Heart left ventricle (tissue), 16 donors: Measurements from ENCODE around the gene C1S. TPM values are rescaled to one million over a fixed set of nuclear protein-coding genes. Genes with fewer than 3 reads are reported as not detected.

Experiments
- ATAC-seq, 4 donors: fragments of 200-7000 bp; cut with Tn5 transposase; one replicate each; pipeline ENCODE4 v1.9.1; 2020 to 2022; ENCODE audit warnings: moderate library complexity in 4 of 4, mild to moderate bottlenecking in 3 of 4, moderate number of reproducible peaks in 1 of 4
- DNase-seq, 5 donors: peaks; one replicate each; pipeline ENCODE4 v3.0.0-alpha.2; 2020
- H3K27ac ChIP-seq, 12 donors: fragments of 200-600 bp; sonication (generic) in 4 of 12; one replicate each; pipeline versions ENCODE4 v1.5.0 to v1.8.0; 2016 to 2022; ENCODE audit warnings: mild to moderate bottlenecking in 2 of 12
- H3K27me3 ChIP-seq, 9 donors: fragments of 200-600 bp; sonication (generic) in 2 of 9; one replicate each; pipeline versions ENCODE4 v1.5.1 to v1.8.0; 2016 to 2022; ENCODE audit warnings: mild to moderate bottlenecking in 3 of 9
- H3K36me3 ChIP-seq, 9 donors: fragments of 200-600 bp; sonication (generic) in 2 of 9; one replicate each; pipeline versions ENCODE4 v1.5.0 to v1.8.0; 2018 to 2022; ENCODE audit warnings: mild to moderate bottlenecking in 2 of 9
- H3K4me1 ChIP-seq, 12 donors: fragments of 200-600 bp; sonication (generic) in 4 of 12; one replicate each; pipeline versions ENCODE4 v1.5.0 to v1.8.0; 2016 to 2022; ENCODE audit warnings: mild to moderate bottlenecking in 3 of 12
- H3K4me3 ChIP-seq, 12 donors: fragments of 200-600 bp; sonication (generic) in 4 of 12; one replicate each; pipeline versions ENCODE4 v1.5.0 to v1.8.0; 2017 to 2022; ENCODE audit warnings: mild to moderate bottlenecking in 9 of 12, moderate library complexity in 4 of 12
- H3K9me3 ChIP-seq, 12 donors: fragments of 200-600 bp; sonication (generic) in 4 of 12; one replicate each; pipeline versions ENCODE4 v1.5.0 to v1.8.0; 2016 to 2022; ENCODE audit warnings: mild to moderate bottlenecking in 1 of 12
- CTCF ChIP-seq, 12 donors: fragments of 200-600 bp; sonication (generic) in 4 of 12; IDR thresholded peaks; one replicate each; pipeline versions ENCODE4 v1.5.0 to v1.8.0; 2018 to 2022; ENCODE audit warnings: antibody characterized with exemption in 12 of 12, mild to moderate bottlenecking in 5 of 12
- POLR2A ChIP-seq, 2 donors: fragments of 450-650 bp; IDR thresholded peaks; one replicate each; pipeline ENCODE4 v1.6.1; 2017; ENCODE audit warnings: antibody characterized with exemption in 2 of 2, mild to moderate bottlenecking in 2 of 2, moderate library complexity in 2 of 2
- WGBS, 4 donors: extraction: QIAGEN DNeasy Blood & Tissue Kit in 2 of 4; methylation state at CpG; one replicate each; pipeline versions ENCODE4 v1.1.5 to v1.1.7; 2013 to 2018; 5-methylcytosine and 5-hydroxymethylcytosine counted together
- intact Hi-C, 10 donors: fragments of 100-400 bp; cut with DNase I; formaldehyde crosslinking; loops; one replicate each; pipeline versions ENCODE4 v1.11.1 to v1.14.2; 2022
- polyA plus RNA-seq, 2 donors: library from polyadenylated mRNA; stranded (reverse); fragments of 200-250 nt; gene quantifications; one replicate each; pipeline ENCODE4 v1.2.3, GENCODE V29; 2013
- total RNA-seq, 9 donors: library from RNA; depleted of rRNA in 2 of 9; stranded (reverse); fragments of >200 nt in 2 of 9; fragmentation: NEBNext Ultra II Directional in 3 of 9; extraction: Animal tissue kit (Norgen Biotek cat#: 25700) in 3 of 9; gene quantifications; one replicate each; pipeline versions ENCODE4 v1.1.0 to v1.2.4, GENCODE V29; 2016 to 2023
- donor health status: ischemic (EF 13 %, LVEDD 7.1; RV severe dilation, severe dysfunction).
- donor health status: healthy with polysubstance abuse.
- donor health status: DM: no; HTN: yes; CAD: no.
- donor health status: DM: no; HTN: no; CAD: no.
- donor health status: ischemic (EF 25% LVEDD 6.9; RV normal size, moderate dysfunction).
- donor health status: ischemic (EF 25% LVEDD 5.7; RV mildly dilated, moderate dysfunction).
- donor health status: healthy.
- donor health status: DM: yes; HTN: yes; CAD: no.
- donor health status: ischemic (EF 35%, LVEDD 5.7; RV mildly dilated, moderate dysfunction).
- donor health status: nonischemic (EF 11% LVEDD 7.7; RV severe dilation, severe dysfunction).
- donor health status: DM: yes; HTN: yes; CAD: no.
- donor health status: PGD.
- donor health status: ischemic (EF 29% LVEDD 5.4; RV normal size, mild dysfunction).
- donor health status: nonischemic (EF 23%, LVEDD 6.1; RV moderate dilation, normal function).

The C1S gene
- total and polyA plus RNA-seq, 11 donors = 30.1 to 247 (median 60.5) TPM

- TF ChIP-seq CTCF (IDR thresholded peaks at IDR 0.05) (no peak), POLR2A (IDR thresholded peaks at IDR 0.05) (no peak)
- DNase-seq = no peak
- WGBS, 4 donors = 93 to 96% (median 95%) methylated on average over 4 of the region's 4 CpGs
Measured at GRCh38 chr12:7059780-7060179, 738 bp upstream of the C1S start.

GRCh38 chr12:7061138-7061537 is 620 bp downstream of the C1S start:
- ATAC-seq = peak in 1 of 4 donors; percentile 4
- intact Hi-C loops = loop anchor here in 8 of 10 donors (2.0 to 5.0 kb wide), 4 partner anchors 32 to 48 kb away; partner anchors contain the start of genes C1RL (in 6 of the 8) and C1R (in 3 of the 8)

More at GRCh38 chr12:7059780-7060179, 738 bp upstream of the C1S start:
- no peaks in the 10 kb centered on the region for H3K9me3 ChIP-seq
- ATAC-seq = no peak
- peak overlapping the region in 2 of 12 donors; percentile 53 to 59 for H3K4me3 ChIP-seq
- H3K36me3 ChIP-seq = peaks cover 0 to 13% (median 0%) of the 10 kb centered on the region in 9 donors
- intact Hi-C loops = loop anchor here (1.0 to 5.0 kb wide), 8 partner anchors 32 to 54 kb away; partner anchors contain the start of genes C1RL (in 8 of the 10) and C1R (in 6 of the 10)
- peaks cover 0 to 11% (median 0%) of the 10 kb centered on the region in 9 donors for H3K27me3 ChIP-seq
- peak overlapping the region in 9 of 12 donors; percentile 6 to 82 (median 67) for H3K27ac ChIP-seq
- H3K4me1 ChIP-seq = peaks cover 0 to 29% (median 6%) of the 10 kb centered on the region in 12 donors

GRCh38 chr12:7061596-7061995 is 1.1 kb downstream of the C1S start:
- H3K27ac ChIP-seq = peak overlapping the region in 7 of 12 donors; percentile 66 to 82 (median 76)
- peaks cover 0 to 26% (median 6%) of the 10 kb centered on the region in 9 donors for H3K36me3 ChIP-seq
- H3K27me3 ChIP-seq = no peaks in the 10 kb centered on the region
- H3K9me3 ChIP-seq = no peaks in the 10 kb centered on the region
- H3K4me3 ChIP-seq = peak overlapping the region in 10 of 12 donors; percentile 37 to 59 (median 42)
- H3K4me1 ChIP-seq = peaks cover 0 to 34% (median 6%) of the 10 kb centered on the region in 12 donors
- intact Hi-C loops = loop anchor here in 8 of 10 donors (2.0 to 5.0 kb wide), 4 partner anchors 31 to 47 kb away; partner anchors contain the start of genes C1RL (in 6 of the 8) and C1R (in 3 of the 8)
- DNase-seq = no peak
- TF ChIP-seq POLR2A (IDR thresholded peaks at IDR 0.05) = no peak
- TF ChIP-seq CTCF (IDR thresholded peaks at IDR 0.05) = no peak
- ATAC-seq = no peak
- WGBS, 4 donors = 93 to 97% (median 94%) methylated on average over 7 of the region's 7 CpGs

More at GRCh38 chr12:7061138-7061537, 620 bp downstream of the C1S start:
- Histone ChIP-seq H3K4me3 (peak overlapping the region in 10 of 12 donors; percentile 37 to 59 (median 42)), H3K27me3 (no peaks in the 10 kb centered on the region), H3K4me1 (peaks cover 0 to 34% (median 6%) of the 10 kb centered on the region in 12 donors), H3K27ac (peak overlapping the region in 11 of 12 donors; percentile 54 to 82 (median 74)), H3K36me3 (peaks cover 0 to 22% (median 6%) of the 10 kb centered on the region in 9 donors), H3K9me3 (no peaks in the 10 kb centered on the region)
- WGBS, 4 donors = 75 to 79% (median 77%) methylated on average over 13 of the region's 13 CpGs
- no peak for DNase-seq
- no peak for TF ChIP-seq POLR2A (IDR thresholded peaks at IDR 0.05)
- no peak for TF ChIP-seq CTCF (IDR thresholded peaks at IDR 0.05)

GRCh38 chr12:7064516-7064915 is 4.0 kb downstream of the C1S start:
- 58 to 67% (median 64%) methylated on average over 3 of the region's 3 CpGs for WGBS, 4 donors
- Histone ChIP-seq H3K4me1 (peaks cover 0 to 47% (median 15%) of the 10 kb centered on the region in 12 donors), H3K36me3 (peaks cover 0 to 45% (median 6%) of the 10 kb centered on the region in 9 donors), H3K27ac (no peak overlapping the region), H3K4me3 (peak overlapping the region in 1 of 12 donors; percentile 4), H3K9me3 (no peaks in the 10 kb centered on the region), H3K27me3 (no peaks in the 10 kb centered on the region)
- intact Hi-C loops = loop anchor here in 5 of 10 donors (5.0 kb wide), 2 partner anchors 33 to 43 kb away; partner anchors contain the start of gene C1RL (in 4 of the 5)
- ATAC-seq (peak in 1 of 4 donors; percentile 38), DNase-seq (no peak)
- no peak for TF ChIP-seq CTCF (IDR thresholded peaks at IDR 0.05)
- TF ChIP-seq POLR2A (IDR thresholded peaks at IDR 0.05) = no peak
